ENCODE measurements around the gene EAPP. TPM values are rescaled to one million over a fixed set of nuclear protein-coding genes. Genes with fewer than 3 reads are reported as not detected.
"Not testable (repeated sequence)": the region's sequence is repeated elsewhere in the genome, so short reads cannot be mapped to it uniquely, and the experiment has no call there.

EAPP gene
- total RNA-seq, 1 donor from 2014 or later, result 10.1 TPM

DNA sequence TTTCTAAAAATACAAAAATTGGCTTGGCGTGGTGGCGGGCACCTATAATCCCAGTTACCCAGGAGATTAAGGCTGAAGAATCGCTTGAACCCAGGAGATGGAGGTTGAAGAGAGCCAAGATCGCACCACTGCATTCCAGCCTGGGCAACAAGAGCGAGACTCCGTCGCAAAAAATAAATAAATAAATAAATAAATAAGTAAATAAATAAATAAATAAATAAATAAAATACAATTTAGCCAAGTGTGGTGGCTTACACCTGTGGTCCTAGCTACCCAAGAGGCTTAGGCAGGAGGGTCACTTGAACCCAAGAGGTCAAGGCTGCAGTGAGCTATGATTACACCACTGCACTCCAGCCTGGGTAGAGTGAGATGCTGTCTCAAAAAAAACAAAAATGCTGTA, 51.0 kb downstream of the EAPP start:
- Histone ChIP-seq H3K4me3 (no peak overlapping the region), H3K36me3 (no peaks in the 10 kb centered on the region), H3K27me3 (no peaks in the 10 kb centered on the region), H3K9me3 (no peaks in the 10 kb centered on the region), H3K4me1 (no peaks in the 10 kb centered on the region), H3K27ac (no peak overlapping the region)
- intact Hi-C loops (cut with DNase I), result no loop called here
- TF ChIP-seq, protein P1, sequence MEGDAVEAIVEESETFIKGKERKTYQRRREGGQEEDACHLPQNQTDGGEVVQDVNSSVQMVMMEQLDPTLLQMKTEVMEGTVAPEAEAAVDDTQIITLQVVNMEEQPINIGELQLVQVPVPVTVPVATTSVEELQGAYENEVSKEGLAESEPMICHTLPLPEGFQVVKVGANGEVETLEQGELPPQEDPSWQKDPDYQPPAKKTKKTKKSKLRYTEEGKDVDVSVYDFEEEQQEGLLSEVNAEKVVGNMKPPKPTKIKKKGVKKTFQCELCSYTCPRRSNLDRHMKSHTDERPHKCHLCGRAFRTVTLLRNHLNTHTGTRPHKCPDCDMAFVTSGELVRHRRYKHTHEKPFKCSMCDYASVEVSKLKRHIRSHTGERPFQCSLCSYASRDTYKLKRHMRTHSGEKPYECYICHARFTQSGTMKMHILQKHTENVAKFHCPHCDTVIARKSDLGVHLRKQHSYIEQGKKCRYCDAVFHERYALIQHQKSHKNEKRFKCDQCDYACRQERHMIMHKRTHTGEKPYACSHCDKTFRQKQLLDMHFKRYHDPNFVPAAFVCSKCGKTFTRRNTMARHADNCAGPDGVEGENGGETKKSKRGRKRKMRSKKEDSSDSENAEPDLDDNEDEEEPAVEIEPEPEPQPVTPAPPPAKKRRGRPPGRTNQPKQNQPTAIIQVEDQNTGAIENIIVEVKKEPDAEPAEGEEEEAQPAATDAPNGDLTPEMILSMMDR (IDR thresholded peaks at IDR 0.05), result no peak
- DNase-seq (ENCODE audit: low spot score in 2 of 2), result no peak

DNA sequence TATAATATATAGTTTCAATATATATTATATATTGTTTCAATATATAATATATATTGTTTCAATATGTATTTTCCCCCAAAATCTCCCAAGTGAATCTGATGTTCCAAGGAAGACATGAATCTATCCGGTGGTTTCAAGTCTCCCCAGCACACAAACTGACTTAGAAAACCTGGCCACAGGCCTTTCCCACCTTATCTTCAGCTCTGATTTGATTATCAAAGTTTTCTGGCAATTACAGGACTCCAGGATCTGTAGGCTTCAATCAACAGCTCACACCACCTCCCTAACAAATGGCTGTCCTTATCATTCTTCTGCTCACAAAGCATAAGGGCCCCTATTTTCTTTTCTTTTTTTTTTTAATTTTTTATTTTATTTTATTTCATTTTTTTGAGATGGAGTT, 54.8 kb downstream of the EAPP start:
- Histone ChIP-seq H3K27ac (no peak overlapping the region), H3K4me1 (no peaks in the 10 kb centered on the region), H3K27me3 (no peaks in the 10 kb centered on the region), H3K9me3 (no peaks in the 10 kb centered on the region), H3K36me3 (no peaks in the 10 kb centered on the region), H3K4me3 (no peak overlapping the region)
- TF ChIP-seq, protein P1 (IDR thresholded peaks at IDR 0.05), result no peak
- no peak for DNase-seq (ENCODE audit: low spot score in 2 of 2)
- intact Hi-C loops (cut with DNase I), result no loop called here

DNA sequence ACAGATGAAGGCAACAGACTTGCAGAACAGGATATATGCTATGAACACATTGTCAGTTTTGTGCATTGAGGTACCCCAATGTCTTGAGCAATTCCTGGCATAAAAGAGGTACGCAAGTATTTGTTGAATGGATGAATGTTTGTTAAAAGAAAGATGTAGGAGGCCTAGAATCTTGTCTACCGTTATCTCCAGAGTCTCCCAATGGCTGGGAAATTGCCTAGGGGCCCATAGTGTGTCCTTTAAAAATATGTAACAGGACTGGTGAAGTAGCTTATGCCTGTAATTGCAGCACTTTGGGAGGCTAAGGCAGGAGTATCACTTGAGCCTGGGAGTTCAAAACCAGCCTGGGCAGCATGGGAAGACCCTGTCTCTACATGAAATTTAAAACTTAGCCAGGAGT, 57.0 kb downstream of the EAPP start:
- Histone ChIP-seq H3K36me3 (no peaks in the 10 kb centered on the region), H3K27me3 (no peaks in the 10 kb centered on the region), H3K9me3 (no peaks in the 10 kb centered on the region), H3K4me3 (no peak overlapping the region), H3K27ac (no peak overlapping the region), H3K4me1 (no peaks in the 10 kb centered on the region)
- TF ChIP-seq, protein P1 (IDR thresholded peaks at IDR 0.05), result no peak
- intact Hi-C loops (cut with DNase I), result no loop called here
- no peak for DNase-seq (ENCODE audit: low spot score in 2 of 2)

DNA sequence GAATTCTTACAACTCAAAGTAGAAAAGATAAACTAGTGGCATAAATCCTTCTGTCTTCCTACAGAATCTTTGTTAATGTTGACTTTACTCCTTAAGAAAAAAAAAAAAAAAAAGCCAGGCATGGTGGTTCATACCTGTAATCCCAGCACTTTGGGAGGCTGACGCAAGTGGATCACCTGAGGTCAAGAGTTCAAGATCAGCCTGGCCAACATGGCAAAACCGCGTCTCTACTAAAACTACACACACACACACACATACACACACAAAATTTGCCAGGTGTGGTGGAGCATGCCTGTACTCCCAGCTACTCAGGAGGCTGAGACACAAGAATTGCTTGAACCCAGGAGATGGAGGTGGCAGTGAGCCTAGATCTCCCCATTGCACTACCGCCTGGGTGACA, 59.8 kb downstream of the EAPP start:
- no peak overlapping the region for H3K4me3 ChIP-seq
- intact Hi-C loops (cut with DNase I), result no loop called here
- no peak overlapping the region for H3K27ac ChIP-seq
- TF ChIP-seq, protein P1 (IDR thresholded peaks at IDR 0.05), result no peak
- DNase-seq (ENCODE audit: low spot score in 2 of 2), result no peak
- H3K4me1 ChIP-seq, result no peaks in the 10 kb centered on the region
- H3K36me3 ChIP-seq, result no peaks in the 10 kb centered on the region
- no peaks in the 10 kb centered on the region for H3K9me3 ChIP-seq
- H3K27me3 ChIP-seq, result no peaks in the 10 kb centered on the region

DNA sequence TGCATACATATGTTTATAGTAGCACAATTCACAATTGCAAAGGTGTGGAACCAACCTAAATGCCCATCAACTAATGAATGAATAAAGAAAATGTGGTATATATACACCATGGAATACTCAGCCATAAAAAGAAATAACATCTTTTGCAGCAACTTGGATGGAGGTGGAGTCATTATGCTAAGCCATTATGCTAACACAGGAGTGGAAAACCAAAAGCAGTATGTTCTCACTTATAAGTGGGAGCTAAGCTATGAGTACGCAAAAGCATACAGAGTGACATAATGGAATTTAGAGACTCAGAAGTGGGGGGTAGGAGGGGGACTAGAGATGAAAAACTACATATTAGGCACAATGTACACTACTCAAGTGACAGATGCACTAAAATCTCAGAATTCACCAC, 61.2 kb downstream of the EAPP start:
- intact Hi-C loops (cut with DNase I), result no loop called here
- H3K27ac ChIP-seq, result no peak overlapping the region
- TF ChIP-seq, protein P1 (IDR thresholded peaks at IDR 0.05), result no peak
- no peak for DNase-seq (ENCODE audit: low spot score in 2 of 2)
- no peaks in the 10 kb centered on the region for H3K9me3 ChIP-seq
- H3K27me3 ChIP-seq, result no peaks in the 10 kb centered on the region
- H3K4me3 ChIP-seq, result no peak overlapping the region
- no peaks in the 10 kb centered on the region for H3K36me3 ChIP-seq
- no peaks in the 10 kb centered on the region for H3K4me1 ChIP-seq

DNA sequence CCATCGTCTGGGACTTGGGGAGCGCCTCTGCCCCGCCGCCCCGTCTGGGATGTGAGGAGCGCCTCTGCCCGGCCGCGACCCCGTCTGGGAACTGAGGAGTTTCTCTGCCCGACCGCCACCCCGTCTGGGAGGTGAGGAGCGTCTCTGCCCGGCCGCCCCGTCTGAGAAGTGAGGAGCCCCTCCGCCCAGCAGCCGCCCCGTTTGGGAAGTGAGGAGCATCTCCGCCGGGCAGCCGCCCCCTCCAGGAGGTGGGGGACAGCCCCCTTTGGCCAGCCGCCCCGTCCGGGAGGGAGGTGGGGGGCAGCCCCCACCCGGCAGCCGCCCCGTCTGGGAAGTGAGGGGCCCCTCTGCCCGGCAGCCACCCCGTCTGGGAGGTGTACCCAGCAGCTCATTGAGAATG, 63.5 kb downstream of the EAPP start:
- H3K4me1 ChIP-seq; DNase-seq (ENCODE audit: low spot score in 2 of 2); H3K4me3 ChIP-seq; H3K36me3 ChIP-seq; H3K27me3 ChIP-seq; H3K9me3 ChIP-seq; H3K27ac ChIP-seq; intact Hi-C loops (cut with DNase I): not testable (repeated sequence)
